HepG2 (cell line): ENCODE measurements around the gene CORT. TPM values are rescaled to one million over a fixed set of nuclear protein-coding genes. Genes with fewer than 3 reads are reported as not detected.
A peak's percentile ranks its signal among the peaks of the same experiment; 100 is the strongest.

Experiments used
- AKAP8 ChIP-seq: sonication (generic); formaldehyde crosslinking; IDR thresholded peaks from 2 replicates; pipeline ENCODE4 v1.5.1; 2020; ENCODE audit warnings: mild to moderate bottlenecking, missing genetic modification reagents
- BCL6 ChIP-seq: IDR thresholded peaks from 2 replicates; pipeline ENCODE4 v1.6.1; 2016; ENCODE audit warnings: missing genetic modification reagents, missing compliant biosample characterization
- DR1 ChIP-seq: sonication (generic); formaldehyde crosslinking; IDR thresholded peaks from 2 replicates; pipeline ENCODE4 v1.8.0; 2021; ENCODE audit warnings: mild to moderate bottlenecking, missing genetic modification reagents, inconsistent platforms
- GLI4 ChIP-seq: sonication (generic); formaldehyde crosslinking; IDR thresholded peaks from 2 replicates; pipeline ENCODE4 v1.5.1; 2020; ENCODE audit warnings: missing genetic modification reagents, mild to moderate bottlenecking, moderate library complexity, borderline replicate concordance
- MEF2D ChIP-seq: sonication (generic); formaldehyde crosslinking; IDR thresholded peaks from 2 replicates; pipeline ENCODE4 v1.5.1; 2020; ENCODE audit warnings: mild to moderate bottlenecking, missing genetic modification reagents
- NR2F1 ChIP-seq, 2 experiments: fragments of 450-650 bp in 1 of 2; formaldehyde crosslinking in 1 of 2; IDR thresholded peaks; 2 replicates each; pipeline versions ENCODE4 v1.5.0 to v1.6.1; 2016 to 2020; ENCODE audit warnings: mild to moderate bottlenecking in 1 of 2, missing compliant biosample characterization in 1 of 2, missing genetic modification reagents in 1 of 2, moderate library complexity in 1 of 2
- RBFOX2 ChIP-seq: fragments of 200-400 bp; formaldehyde crosslinking; IDR thresholded peaks from 2 replicates; pipeline ENCODE4 v1.6.1; 2017; ENCODE audit warnings: low read depth, mild to moderate bottlenecking, low read length
- RERE ChIP-seq: IDR thresholded peaks from 2 replicates; pipeline ENCODE4 v1.6.1; 2016; ENCODE audit warnings: low read depth, missing genetic modification reagents, missing compliant biosample characterization
- RFX5 ChIP-seq: IDR thresholded peaks from 2 replicates; pipeline ENCODE4 v1.6.1; 2011; ENCODE audit warnings: low read depth, low read length, improper control_type of control experiment
- SAP130 ChIP-seq: IDR thresholded peaks from 2 replicates; pipeline ENCODE4 v1.6.1; 2016; ENCODE audit warnings: low read depth
- SNAPC2 ChIP-seq: sonication (generic); formaldehyde crosslinking; IDR thresholded peaks from 2 replicates; pipeline ENCODE4 v1.8.1; 2022; ENCODE audit warnings: mild to moderate bottlenecking, missing genetic modification reagents
- SP2 ChIP-seq: sonication (generic); formaldehyde crosslinking; IDR thresholded peaks from 2 replicates; pipeline ENCODE4 v1.5.1; 2020; ENCODE audit warnings: mild to moderate bottlenecking, missing genetic modification reagents
- TAF1 ChIP-seq: sonication (generic); formaldehyde crosslinking; IDR thresholded peaks from 2 replicates; pipeline ENCODE4 v1.4.0; 2020; ENCODE audit warnings: missing genetic modification reagents
- ZBTB14 ChIP-seq: sonication (generic); formaldehyde crosslinking; IDR thresholded peaks from 2 replicates; pipeline ENCODE4 v1.4.0; 2020; ENCODE audit warnings: missing genetic modification reagents
- ZBTB42 ChIP-seq: sonication (generic); formaldehyde crosslinking; IDR thresholded peaks from 2 replicates; pipeline ENCODE4 v1.5.0; 2020; ENCODE audit warnings: mild to moderate bottlenecking, missing genetic modification reagents
- ZNF276 ChIP-seq: sonication (generic); formaldehyde crosslinking; IDR thresholded peaks from 2 replicates; pipeline ENCODE4 v1.4.0; 2020; ENCODE audit warnings: mild to moderate bottlenecking, low read depth, missing genetic modification reagents
- ZNF296 ChIP-seq: sonication (generic); formaldehyde crosslinking; conservative IDR thresholded peaks from 2 replicates; pipeline ENCODE4 v1.5.0; 2020; ENCODE audit warnings: mild to moderate bottlenecking, missing genetic modification reagents
- ZNF496 ChIP-seq: sonication (generic); formaldehyde crosslinking; IDR thresholded peaks from 2 replicates; pipeline ENCODE4 v1.8.1; 2023; ENCODE audit warnings: mild to moderate bottlenecking, moderate library complexity, missing genetic modification reagents; ENCODE audit not compliant: insufficient replicate concordance
- ZNF567 ChIP-seq: sonication (generic); formaldehyde crosslinking; IDR thresholded peaks from 2 replicates; pipeline ENCODE4 v1.8.1; 2023; ENCODE audit warnings: mild to moderate bottlenecking, missing genetic modification reagents, borderline replicate concordance
- ZNF605 ChIP-seq: sonication (generic); formaldehyde crosslinking; IDR thresholded peaks from 2 replicates; pipeline ENCODE4 v1.8.0; 2022; ENCODE audit warnings: mild to moderate bottlenecking, missing genetic modification reagents
- ZSCAN20 ChIP-seq: sonication (generic); formaldehyde crosslinking; IDR thresholded peaks from 2 replicates; pipeline ENCODE4 v1.4.0; 2020; ENCODE audit warnings: missing genetic modification reagents, mild to moderate bottlenecking, borderline replicate concordance
- polyA plus RNA-seq, 8 experiments: library from polyadenylated mRNA; depleted of rRNA in 3 of 8; stranded (reverse) in 7 of 8; unstranded in 1 of 8; fragments of >200 nt; fragmentation: Illumina TruSeq in 4 of 8; extraction: Trizol in 4 of 8; gene quantifications; 2 replicates each; pipeline versions ENCODE4 v1.2.1 to v1.2.3, GENCODE V29; 2011 to 2016; ENCODE audit warnings: low read depth in 4 of 8, missing spikeins in 1 of 8, mixed read lengths in 1 of 8; ENCODE audit not compliant: insufficient read depth in 1 of 8
- total RNA-seq, 5 experiments: library from RNA; depleted of rRNA; stranded (reverse); fragments of >200 nt; fragmentation: Illumina TruSeq; extraction: Trizol; gene quantifications; 2 replicates each; pipeline ENCODE4 v1.2.3, GENCODE V29; 2016; ENCODE audit warnings: low read depth in 1 of 5

Gene CORT
- total and polyA plus RNA-seq, 2 of the 13 experiments (the other 11 are each of a cell fraction or from before 2014, with no cell fraction given), result 0.11 to 0.62 TPM

GRCh38 chr1:10430216-10431069, 19.4 kb upstream of the CORT start, which contains the start of gene CENPS (continued):
- 0 out of 2 replicates have a peak, but pooled peaks have one; percentile 37 for TF ChIP-seq ZBTB14 (CRISPR knock-in tag)
- TF ChIP-seq MEF2D (CRISPR knock-in tag), result 0 out of 2 replicates have a peak, but pooled peaks have one; percentile 19
- TF ChIP-seq TAF1 (CRISPR knock-in tag), result peak; percentile 27; the same call in 1 of the 2 replicates
- peak; percentile 85; the same call in 1 of the 2 replicates for TF ChIP-seq ZBTB42
- TF ChIP-seq RERE (CRISPR knock-in tag), result 0 out of 2 replicates have a peak, but pooled peaks have one; percentile 10
- peak; percentile 90; the same call in 1 of the 2 replicates for TF ChIP-seq ZSCAN20 (CRISPR knock-in tag)
- peak; percentile 93; the same call in 1 of the 2 replicates for TF ChIP-seq GLI4 (CRISPR knock-in tag)
- TF ChIP-seq AKAP8 (CRISPR knock-in tag), result 0 out of 2 replicates have a peak, but pooled peaks have one; percentile 48
- peak; percentile 96 for TF ChIP-seq SAP130
- peak; percentile 78; the same call in 1 of the 2 replicates for TF ChIP-seq ZNF276 (CRISPR knock-in tag)
- TF ChIP-seq NR2F1 (CRISPR knock-in tag; IDR thresholded peaks at IDR 0.05), result no peak
- peak; percentile 95 for TF ChIP-seq ZNF567 (CRISPR knock-in tag)
- TF ChIP-seq BCL6 (CRISPR knock-in tag), result no peak; the same call in 1 of the 2 replicates
- TF ChIP-seq ZNF496 (CRISPR knock-in tag), result peak; percentile 56
- TF ChIP-seq SP2 (CRISPR knock-in tag), result 0 out of 2 replicates have a peak, but pooled peaks have one; percentile 13
- peak; percentile 73; the same call in 1 of the 2 replicates for TF ChIP-seq DR1
- no peak for TF ChIP-seq RFX5
- no peak for TF ChIP-seq ZNF296 (CRISPR knock-in tag)
- peak; percentile 80 for TF ChIP-seq RBFOX2
- no peak for TF ChIP-seq SNAPC2
- TF ChIP-seq ZNF605 (CRISPR knock-in tag), result peak; percentile 98
